NOMO-1 (cell line): Measurements from ENCODE around the gene FIBCD1.
"Not testable (repeated sequence)": the region's sequence is repeated elsewhere in the genome, so short reads cannot be mapped to it uniquely, and the experiment has no call there.

Experiments used
- DNase-seq, 2 experiments: peaks; one replicate each; lab custom pipeline; 2025; ENCODE audit not compliant: unreplicated experiment in 2 of 2; lab: John Stamatoyannopoulos, UW

FIBCD1 gene

GRCh38 chr9:130955947-130956621 lies 17.0 kb upstream of the FIBCD1 start:
- DNase-seq, result no peak

DNA sequence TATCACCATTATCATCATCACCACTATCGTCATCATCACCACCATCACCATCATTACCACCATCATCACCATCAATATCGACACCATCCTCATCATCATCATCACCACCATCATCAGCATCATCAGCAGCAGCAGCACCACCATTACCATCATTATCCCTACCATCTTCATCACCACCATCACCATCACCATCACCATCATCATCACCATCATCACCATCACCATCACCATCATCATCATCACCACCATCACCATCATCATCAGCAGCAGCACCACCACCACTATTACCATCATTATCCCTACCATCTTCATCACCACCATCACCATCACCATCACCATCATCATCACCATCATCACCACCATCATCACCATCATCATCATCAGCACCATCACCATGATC lies 15.9 kb upstream of the FIBCD1 start:
- DNase-seq, result not testable (repeated sequence)

DNA sequence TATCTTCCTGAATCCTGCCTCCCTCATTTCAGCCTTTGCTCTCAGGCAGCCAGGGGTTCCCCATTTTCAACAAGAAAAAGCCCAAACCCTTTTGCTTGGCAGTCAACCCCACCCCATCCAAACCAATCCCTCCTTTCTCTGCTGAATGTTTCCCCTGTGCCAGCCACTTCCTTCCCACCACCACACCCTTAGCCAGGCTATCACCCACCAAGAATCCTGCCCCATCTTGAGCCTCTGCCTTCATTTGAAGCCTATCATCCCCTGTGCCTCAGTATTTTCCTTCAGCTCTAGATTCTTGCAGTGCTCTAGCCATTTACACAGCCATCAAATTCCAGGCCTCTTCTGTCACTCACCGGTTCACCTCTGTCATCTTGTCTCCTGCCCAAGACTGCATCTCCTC lies 15.3 kb upstream of the FIBCD1 start:
- no peak for DNase-seq

- no peak for DNase-seq
Observed at GRCh38 chr9:130952065-130952762, 13.2 kb upstream of the FIBCD1 start.

GRCh38 chr9:130950039-130950311 lies 10.9 kb upstream of the FIBCD1 start:
- DNase-seq, result no peak

DNA sequence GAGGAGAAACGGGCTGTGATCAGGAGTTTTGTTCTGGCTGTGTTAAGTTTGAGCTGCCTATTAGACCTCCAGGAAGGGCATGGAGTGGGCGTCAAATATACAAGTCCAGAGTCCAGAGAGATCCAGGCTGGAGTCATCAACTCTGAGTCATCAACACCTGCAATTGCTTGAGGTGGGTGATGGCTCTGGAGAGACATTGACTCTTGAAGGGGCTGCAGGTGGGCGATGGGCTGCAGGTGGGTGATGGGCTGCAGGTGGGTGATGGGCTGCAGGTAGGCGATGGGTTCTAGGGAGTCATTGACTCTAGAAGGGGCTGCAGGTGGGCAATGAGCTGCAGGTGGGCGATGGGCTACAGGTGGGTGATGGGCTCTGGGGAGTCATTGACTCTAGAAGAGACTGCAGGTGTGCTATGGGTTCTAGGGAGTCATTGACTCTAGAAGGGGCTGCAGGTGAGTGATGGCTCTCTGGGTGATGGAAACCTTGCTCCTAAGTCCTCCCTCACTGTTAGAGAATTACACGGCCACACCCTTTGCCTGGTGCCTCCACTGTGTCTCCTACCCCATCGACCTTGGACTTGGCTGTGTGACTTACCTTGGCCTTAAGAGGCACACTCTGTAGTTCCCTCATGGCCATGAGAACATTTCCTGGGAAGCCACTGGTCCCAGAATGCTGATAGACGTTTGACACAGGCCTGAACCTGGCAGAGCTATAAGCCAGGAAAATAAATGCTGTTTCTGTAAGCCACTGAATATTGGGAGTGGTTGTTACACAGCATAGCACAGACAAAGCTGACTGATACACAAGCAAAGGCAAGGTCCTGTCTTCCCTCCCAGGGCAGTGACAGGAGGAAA lies 10.4 kb upstream of the FIBCD1 start:
- no peak for DNase-seq

DNA sequence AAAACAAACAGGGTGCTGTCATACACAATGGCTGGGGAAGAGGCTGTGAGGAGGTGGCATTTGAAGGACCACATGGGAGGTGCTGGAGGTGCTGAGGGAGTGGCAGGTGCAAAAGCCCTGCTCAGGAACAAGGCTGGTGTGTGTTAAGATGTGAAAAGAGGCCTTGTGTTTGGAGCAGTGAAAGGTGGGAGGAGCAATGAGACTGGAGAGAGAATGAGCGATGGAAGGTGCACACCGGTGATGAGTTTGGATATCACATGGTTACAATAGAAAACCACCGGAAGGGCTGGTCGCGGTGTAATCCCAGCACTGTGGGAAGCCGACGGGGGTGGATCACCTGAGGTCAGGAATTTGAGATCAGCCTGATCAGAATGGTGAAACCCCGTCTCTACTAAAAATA lies 9.2 kb upstream of the FIBCD1 start:
- no peak for DNase-seq

DNA sequence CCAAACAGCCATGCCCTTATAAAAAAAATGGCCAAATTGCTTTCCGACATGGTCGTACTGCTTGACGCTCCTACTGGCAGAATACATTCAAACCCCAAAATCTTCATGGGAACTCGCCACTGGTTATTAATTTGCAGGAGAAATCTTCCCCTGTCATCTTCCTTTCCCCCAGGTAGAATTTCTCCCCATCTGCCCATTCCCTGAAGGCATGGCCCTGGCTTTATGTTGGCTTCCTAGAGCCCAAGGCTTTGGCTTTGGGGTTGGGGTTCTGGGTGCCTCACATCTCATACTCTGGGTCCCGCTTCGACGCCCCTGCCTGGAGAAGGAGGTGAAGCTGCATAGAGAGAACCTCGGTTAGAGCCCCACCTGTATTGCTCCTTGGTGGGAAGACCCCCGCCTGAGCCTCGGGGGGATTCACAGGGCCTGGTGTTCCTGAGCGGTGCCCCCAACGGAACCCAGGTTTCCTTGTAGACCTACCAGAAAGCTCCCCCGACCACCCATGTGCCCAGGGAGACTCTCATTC lies 8.6 kb upstream of the FIBCD1 start:
- DNase-seq, result no peak

DNA sequence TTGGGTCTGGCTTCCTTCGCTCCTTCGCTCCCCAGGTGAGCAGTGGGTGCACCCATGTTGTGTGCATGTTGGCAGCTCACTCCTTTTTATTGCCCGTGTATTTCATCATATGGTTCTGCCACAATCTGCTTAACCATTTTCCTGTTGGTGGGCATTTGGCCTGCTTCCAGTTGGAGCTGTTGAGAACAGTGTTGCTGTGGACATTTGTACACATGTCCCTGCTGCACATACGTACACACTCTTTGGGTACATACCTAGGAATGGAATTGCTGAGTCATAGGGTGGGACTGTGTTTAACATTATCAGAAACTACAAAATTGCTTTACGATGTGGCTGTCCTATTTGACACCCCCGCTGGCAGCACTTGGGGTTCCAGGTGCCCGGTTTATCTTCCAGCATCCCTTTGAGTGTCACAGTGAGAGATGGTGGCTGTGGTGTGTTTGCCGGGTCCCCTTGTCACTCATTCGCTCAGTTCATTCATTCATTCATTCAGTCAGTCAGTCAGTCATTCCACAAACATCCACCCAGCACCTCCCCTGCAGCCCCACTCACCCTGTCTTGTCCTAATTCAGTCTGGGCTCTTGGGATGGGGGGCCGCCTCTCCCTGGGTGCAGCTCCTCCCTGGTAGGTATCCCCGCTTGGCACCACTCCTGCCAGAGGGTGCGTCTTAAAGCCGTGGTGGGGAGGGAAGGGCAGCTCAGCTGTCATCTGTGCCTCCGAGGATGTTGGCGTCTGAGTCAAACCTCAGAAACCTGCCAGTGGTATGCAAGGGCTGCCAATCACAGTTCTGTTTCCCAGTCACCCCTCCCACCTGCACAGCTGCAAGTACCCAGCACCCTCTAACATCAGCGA lies 7.9 kb upstream of the FIBCD1 start:
- DNase-seq, result no peak

DNA sequence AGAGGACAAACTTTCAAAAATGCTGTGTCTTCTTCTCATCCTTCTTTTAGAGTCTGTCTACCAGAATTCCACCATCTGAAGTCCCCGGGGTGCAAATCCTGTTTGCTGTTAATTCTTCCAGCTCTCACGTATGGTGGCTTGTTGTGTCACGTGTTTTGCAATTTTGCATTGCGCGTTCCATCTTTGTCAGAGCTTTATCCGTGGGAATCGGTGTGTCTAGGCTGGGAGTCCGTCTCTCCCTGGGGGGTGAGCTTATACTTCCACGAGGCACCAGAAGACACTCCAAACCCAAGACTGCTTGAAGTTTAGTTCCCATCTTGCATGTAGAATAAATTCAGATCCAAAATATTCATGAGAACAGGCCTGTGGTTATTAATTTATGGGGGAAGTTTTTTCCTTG lies 6.1 kb upstream of the FIBCD1 start:
- no peak for DNase-seq

DNA sequence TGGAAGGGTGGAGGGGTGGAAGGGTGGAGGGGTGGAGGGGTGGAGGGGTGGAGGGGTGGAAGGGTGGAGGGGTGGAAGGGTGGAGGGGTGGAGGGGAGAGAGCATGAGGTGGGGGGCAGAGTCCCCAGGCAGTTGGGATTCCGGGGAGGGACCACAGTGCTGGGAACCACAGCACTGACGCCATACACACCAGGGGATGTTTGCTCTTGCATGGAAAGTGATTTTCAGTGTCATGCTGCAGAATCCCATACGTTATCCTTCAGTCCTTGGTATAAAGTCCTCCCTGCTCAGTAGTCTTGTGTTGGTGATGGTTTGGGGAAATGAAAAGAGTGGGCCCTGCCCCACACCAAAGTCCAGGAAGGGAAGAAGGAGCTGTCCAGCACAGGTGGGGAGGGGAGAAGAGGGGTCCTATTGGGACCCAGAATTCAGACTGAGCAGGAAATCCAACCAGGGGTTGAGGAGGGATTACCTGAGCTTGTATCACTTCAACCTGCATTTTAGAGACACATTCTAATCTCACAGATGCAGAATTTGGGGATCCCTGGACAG lies 5.5 kb upstream of the FIBCD1 start:
- no peak for DNase-seq

GRCh38 chr9:130943777-130944176 lies 4.7 kb upstream of the FIBCD1 start:
- no peak for DNase-seq

DNA sequence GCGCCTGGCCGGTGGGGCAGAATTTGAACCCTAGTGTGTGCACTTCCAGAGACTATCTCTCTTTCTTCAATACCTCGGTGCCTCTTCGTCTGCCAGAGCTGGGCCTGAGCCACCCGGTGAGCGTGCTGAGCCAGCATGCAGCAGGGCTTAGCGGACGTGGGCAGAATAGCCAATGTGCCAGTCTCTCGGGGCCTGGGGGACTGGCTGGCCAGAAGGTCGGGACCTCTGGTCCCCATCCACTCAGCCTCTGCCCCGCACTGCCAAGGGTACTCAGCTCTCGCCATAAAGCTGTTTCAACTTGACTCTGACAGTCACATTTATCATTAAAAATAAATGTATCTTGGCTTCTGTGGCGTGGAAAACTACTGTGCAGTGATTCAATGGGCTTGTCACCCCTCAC lies 4.2 kb upstream of the FIBCD1 start:
- DNase-seq, result no peak

DNA sequence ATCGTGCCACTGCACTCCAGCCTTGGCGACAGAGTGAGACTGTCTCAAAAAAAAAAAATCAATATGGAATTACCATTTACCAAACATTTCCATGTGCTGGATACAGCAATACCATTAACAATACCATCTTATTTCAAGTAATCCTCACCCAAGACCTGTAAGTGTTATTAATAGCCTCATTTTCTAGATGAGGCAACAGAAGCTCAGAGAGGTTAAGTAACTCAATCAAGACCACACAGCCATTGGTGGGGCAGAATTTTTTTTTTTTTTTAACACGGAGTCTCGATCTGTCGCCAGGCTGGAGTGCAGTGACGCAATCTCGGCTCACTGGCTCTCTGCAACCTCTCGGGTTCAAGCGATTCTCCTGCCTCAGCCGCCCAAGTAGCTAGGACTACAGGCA lies 3.6 kb upstream of the FIBCD1 start:
- DNase-seq, result no peak

DNA sequence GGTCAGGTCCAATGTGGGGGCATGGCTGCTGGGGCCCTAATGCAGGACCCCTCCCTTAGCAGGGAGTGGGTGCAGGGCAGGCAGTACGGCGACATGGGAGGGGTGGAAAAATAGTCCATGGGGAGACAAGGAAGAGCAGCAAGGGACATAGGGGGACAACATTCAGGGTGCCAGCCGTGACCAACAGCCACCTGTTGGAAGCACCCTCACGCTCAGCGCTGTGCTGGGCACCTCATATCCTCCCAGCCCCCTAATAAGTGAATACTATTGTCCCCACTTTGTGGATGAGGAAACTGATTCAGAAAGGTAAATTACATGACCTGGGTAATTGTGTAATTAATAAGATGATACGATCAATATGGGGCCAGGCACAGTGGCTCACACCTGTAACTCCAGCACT lies 3.0 kb upstream of the FIBCD1 start:
- no peak for DNase-seq

DNA sequence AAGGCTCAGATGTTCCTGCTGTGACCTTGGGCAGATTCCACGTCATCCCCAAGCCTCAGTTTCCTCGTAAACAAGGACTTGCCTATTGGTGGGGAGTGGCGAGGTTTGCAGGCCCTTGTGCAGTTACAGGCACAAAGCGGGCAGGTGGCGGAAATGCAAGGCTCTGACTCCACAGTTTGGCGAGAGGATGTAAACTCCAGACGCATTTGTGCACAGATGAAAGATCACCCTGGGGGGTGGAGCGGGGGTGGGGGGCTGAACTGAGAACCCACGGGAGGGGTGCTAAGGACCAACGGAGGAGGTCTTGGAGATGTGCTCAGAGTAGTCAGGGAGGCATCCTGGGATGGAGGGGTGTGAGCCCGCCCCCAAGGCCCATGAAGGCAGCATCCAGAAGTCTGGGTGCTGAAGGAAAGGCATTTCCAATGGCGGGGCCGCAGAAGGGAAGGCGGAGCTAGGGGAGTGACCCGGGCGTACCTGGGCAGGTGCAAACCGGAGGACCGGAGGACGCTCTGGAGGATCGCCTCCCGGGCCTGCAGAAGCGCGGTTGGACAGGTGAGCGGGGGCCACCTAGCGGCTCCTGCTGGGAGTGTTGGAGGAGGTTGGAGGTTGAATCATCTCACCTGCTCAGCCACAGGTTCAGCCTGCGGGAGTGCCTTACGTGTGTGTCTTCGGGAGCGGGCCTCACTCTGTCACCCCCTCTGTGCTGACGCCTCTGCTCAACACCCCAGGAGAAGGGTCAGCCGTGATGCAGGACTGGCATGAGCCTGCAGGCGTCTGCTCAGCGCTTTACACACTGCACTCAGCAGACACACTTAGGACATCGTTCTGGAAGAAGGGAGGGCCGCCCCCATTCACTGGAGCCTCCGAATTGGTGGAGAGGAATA lies 1.9 kb upstream of the FIBCD1 start:
- peak; percentile 5 to 19 for DNase-seq

- DNase-seq, result no peak
Observed at GRCh38 chr9:130940027-130940549, 1.0 kb upstream of the FIBCD1 start.

GRCh38 chr9:130939405-130940026 lies 469 bp upstream of the FIBCD1 start:
- peak in 1 of 2 experiments; percentile 4 for DNase-seq

DNA sequence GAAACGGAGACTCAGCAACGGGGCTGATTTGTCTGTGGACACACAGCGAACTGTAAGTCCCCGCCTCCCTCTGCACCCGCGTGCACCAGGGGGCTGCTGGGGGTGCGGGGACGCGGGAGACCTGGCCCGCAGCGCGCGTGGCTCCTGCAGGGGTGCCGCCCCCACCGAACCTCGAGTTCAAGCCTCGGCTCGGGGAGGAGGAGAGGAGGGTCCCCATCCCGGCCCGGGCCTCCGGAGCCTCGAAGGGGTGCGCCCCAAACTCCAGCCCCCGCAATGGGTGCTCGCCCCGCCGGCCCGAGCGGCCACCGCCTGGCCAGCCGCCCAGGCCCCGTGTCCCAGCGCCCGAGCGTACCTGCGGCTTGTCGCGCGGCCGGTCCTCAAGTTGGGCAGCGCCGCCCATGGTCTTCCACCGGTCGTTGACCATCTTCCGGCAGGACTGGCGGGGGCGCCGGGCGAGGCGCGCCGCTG lies 829 bp downstream of the FIBCD1 start:
- no peak for DNase-seq
